Cardiac fibroblast (primary cell): ENCODE results near the gene BARX1.
A peak's percentile ranks its signal among the peaks of the same experiment; 100 is the strongest.

ENCODE experiments used
- DNase-seq, 2 donors: peaks; one replicate each; pipeline versions ENCODE4 v3.0.0 to v3.0.0-alpha.2; 2010; ENCODE audit warnings: low read depth in 2 of 2
- H3K4me3 ChIP-seq, 2 donors: replicated peaks in 1 of 2; 1 replicate in 1 of 2; 2 replicates in 1 of 2; pipeline ENCODE4 v1.5.1; 2011; ENCODE audit warnings: low read depth in 2 of 2, low read length in 2 of 2, mild to moderate bottlenecking in 2 of 2, moderate library complexity in 1 of 2
- TF ChIP-seq, protein P1 (sequence below): IDR thresholded peaks from one replicate; pipeline ENCODE4 v1.5.1; 2011; ENCODE audit warnings: low read depth, mild to moderate bottlenecking, low read length, inconsistent platforms

The BARX1 gene

DNA sequence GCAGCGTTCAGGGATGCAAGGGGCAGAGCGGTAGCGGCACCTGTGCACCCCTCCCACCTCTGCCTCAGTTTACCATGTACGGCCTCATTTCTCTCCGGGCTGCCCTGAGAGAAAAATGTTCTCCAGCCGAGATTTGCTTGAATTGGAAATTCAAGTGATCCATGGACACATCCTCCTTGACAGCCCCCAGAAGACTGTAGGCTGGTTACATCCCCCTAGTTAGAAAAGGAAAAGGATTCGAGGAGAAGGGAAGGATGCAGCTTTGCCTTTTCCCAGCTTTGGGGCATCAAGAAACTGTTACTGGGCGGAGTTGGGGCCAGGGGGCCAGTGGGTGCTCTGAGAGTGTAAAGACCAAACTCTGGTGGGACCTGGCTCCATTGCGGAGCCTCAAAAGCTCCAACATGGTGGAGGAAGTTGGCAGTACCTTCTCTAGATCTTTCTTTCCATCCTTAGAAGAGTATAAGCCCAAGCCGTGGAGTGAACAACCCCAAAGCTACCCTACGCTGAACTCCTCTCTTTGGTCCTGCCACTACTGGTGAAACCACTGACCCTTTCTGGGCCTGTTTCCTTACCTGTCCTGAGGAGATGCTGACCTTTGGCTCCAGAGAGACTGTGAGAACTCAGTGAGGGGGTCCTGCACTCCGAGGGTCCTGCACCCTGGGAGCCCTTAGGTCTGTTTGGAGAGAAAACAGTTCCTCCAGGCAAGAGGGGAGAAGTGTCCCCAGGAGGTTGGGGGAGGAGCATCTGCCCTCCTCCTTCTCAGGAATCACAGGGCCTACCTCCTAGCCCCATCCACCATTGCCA is 1.0 kb upstream of the BARX1 start:
- TF ChIP-seq, protein P1, sequence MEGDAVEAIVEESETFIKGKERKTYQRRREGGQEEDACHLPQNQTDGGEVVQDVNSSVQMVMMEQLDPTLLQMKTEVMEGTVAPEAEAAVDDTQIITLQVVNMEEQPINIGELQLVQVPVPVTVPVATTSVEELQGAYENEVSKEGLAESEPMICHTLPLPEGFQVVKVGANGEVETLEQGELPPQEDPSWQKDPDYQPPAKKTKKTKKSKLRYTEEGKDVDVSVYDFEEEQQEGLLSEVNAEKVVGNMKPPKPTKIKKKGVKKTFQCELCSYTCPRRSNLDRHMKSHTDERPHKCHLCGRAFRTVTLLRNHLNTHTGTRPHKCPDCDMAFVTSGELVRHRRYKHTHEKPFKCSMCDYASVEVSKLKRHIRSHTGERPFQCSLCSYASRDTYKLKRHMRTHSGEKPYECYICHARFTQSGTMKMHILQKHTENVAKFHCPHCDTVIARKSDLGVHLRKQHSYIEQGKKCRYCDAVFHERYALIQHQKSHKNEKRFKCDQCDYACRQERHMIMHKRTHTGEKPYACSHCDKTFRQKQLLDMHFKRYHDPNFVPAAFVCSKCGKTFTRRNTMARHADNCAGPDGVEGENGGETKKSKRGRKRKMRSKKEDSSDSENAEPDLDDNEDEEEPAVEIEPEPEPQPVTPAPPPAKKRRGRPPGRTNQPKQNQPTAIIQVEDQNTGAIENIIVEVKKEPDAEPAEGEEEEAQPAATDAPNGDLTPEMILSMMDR, result no peak
- no peak overlapping the region for H3K4me3 ChIP-seq
- no peak for DNase-seq

DNA sequence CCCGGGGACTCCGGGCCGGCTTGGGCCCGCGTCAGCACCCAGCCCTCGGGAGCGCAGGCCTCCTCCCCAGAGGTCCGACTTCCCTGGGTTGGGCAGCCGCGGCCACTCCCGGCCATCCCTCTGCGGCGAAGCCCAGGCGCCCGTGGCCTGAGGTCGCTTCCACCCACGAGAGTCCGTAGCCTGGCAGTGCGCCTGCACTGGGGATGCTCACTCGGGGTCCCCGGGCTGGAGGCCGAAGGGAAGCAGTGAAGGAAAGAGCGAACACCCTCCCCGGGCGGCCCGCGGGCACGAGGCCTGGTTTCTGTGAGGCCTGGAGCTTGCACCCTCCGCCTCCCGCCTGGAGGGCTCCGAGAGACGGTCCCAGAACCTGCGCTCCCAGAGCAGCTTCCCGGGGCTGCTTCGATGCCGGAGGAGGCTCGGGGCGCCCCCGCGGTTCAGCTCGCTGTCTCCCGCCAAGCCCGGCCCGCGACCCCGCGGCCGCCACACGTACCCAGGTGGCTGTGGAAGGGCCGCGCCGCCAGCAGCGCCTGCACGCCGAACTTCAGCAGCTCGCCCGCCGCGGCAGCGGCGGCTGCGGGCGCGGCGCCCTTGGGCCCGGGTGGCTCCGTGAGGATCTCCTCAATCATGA is 607 bp downstream of the BARX1 start:
- no peak overlapping the region for H3K4me3 ChIP-seq
- DNase-seq, result no peak
- TF ChIP-seq, protein P1, result no peak

DNA sequence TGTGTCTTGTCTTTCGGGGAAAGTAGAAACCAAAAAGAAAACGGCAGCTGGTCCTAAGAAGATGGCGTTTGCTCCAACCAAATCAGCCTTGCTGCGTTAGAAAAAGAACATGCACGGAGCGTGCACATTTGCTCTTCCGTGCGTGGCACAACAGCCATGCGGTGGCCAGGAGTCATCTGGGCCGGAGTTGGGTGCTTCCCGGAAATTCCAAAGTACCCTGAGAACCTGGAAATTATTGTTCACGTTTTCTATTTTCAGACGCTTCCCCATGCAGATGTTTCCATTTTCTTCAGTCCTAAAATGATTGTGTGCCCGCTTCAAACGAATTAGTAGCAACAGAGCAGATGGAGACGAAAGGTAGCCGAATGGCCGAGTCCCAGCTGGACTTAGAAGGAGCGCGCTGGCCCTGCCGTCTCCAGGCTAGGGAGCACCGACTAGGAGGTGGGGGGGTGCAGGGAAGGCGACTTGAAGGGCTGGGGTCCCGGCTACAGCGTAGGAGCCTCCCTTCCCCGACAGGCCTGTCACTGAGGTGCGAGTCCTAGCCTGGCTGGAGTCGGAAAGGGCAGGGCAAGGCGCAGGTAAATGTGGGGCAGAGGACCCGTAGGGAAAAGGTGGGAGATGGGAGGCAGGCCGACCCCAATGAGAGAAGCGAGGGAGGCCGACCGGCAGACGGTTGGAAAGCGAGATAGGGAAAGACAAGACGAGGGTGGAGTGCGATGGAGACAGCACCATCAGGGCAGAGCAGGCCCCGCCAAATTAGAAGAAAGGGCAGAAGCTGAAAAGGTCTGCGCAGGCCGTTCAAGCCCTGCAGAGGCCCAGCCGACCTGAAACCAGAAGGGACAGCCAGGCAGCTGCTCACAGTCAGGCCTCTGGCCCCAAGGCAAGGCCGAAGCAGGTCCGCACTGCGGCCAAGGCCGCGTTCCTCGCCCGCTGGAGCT is 1.4 kb downstream of the BARX1 start:
- no peak overlapping the region for H3K4me3 ChIP-seq
- DNase-seq, result no peak
- TF ChIP-seq, protein P1, result no peak

DNA sequence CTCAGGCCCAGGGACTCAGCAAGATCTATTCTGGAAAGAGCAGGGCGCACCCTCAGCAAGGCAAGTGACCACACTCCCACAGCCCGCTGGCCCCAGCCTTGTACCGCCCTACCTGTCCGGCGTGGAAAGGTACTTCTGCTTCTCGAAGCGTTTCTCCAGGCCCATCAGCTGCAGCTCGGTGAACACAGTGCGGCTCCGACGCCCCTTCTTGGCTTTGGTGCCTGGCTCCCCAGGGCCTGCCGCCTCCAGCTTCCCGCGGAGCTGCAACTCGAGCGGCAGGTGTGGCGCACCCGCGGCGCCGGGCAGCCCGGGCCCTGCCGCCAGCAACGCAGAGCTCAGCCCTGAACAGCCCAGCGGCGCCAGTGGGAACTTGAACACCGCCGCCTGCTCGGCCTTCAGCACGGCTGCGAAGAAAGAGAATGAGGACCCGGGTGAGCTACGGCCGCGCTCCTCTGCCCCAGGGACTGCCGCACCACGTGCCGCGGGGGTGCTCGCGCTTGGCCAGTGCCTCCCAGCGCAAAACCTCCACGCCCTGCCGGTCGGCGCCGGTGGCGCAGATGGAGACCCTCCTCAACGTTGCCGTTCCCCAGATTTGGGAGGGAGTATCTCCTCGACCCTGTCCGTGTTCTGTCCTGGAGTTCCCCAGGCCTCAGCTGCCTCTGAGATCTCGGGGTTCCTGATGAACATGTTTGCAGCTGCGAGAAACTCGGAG is 2.2 kb downstream of the BARX1 start:
- TF ChIP-seq, protein P1, result no peak
- H3K4me3 ChIP-seq, result no peak overlapping the region
- DNase-seq, result no peak

DNA sequence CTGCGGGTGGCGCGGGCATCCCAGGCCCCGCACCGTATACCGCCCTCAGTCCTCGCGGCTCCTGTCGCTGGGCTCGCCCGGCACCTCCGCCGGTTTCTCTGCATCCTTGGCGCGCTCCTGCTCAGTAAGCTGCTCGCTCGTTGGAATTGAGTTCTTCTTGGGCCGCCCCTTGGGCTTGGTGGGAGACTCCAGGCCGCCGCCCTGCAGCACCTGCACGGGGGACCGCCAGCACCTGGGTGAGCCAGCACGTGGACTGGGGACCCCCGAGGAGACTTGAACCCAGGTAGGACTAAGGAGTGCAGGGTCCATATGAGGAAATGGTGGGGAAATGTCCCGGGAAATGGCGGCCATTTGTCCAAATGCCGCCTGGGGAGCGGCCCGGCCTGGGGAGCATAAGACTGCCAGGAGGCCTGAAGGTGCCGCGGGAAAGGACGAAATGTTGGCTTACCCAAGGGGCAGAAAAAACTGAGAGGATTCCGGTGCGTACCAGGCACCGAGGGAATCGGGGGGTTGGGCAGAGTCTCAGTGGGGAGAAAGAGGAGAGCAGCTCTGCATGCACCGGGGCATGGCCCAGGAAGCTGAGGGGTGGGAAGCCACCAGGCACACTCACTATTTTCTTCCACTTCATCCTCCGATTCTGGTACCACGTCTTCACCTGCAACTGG is 2.9 kb downstream of the BARX1 start:
- TF ChIP-seq, protein P1, result no peak
- DNase-seq, result no peak
- no peak overlapping the region for H3K4me3 ChIP-seq

DNA sequence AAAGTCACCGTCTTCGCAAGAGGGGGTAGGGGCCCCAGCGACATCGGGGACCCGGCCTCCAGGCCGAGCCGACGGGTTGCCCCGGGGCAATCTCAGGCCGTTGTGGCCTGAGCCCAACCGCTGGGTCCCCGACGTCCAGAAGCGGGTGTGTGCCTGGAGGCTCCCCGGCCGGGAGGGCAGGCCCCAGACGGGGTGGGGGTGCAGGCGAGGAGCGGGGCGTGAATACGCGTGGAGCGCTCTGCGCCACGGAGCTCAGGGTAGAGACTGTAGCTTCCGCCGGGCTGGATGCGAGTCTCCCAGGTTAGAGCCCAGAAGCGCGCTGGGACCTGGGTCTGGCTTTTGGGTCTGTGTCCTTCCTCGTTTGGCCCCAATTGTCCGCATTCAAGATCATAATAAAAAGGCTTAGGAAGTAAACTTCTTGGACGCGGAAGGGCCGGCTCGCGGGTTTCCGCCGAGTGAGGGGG is 3.5 kb downstream of the BARX1 start:
- TF ChIP-seq, protein P1, result no peak
- DNase-seq, result no peak
- H3K4me3 ChIP-seq, result peak overlapping the region in 1 of 2 donors; percentile 4
